Thyroid gland (tissue), 4 donors: ENCODE measurements around the gene ADORA2A. TPM values are rescaled to one million over a fixed set of nuclear protein-coding genes. Genes with fewer than 3 reads are reported as not detected.

Experiments used
- DNase-seq, 2 donors: peaks; one replicate each; pipeline ENCODE4 v3.0.0-alpha.2; 2019
- H3K27ac ChIP-seq, 3 donors: fragments of 200-600 bp; sonication (generic); 1 replicate in 2 of 3; 2 replicates in 1 of 3; pipeline ENCODE4 v1.5.1; 2016 to 2019; ENCODE audit warnings: mild to moderate bottlenecking in 1 of 3, moderate library complexity in 1 of 3
- H3K27me3 ChIP-seq: fragments of 200-600 bp; sonication (generic); one replicate; pipeline ENCODE4 v1.5.1; 2019
- H3K36me3 ChIP-seq, 2 donors: fragments of 200-600 bp; sonication (generic); one replicate each; pipeline ENCODE4 v1.5.1; 2016 to 2019
- H3K4me1 ChIP-seq, 2 donors: fragments of 200-600 bp; sonication (generic); one replicate each; pipeline ENCODE4 v1.5.1; 2017 to 2019
- H3K4me3 ChIP-seq, 3 donors: fragments of 200-600 bp; sonication (generic); replicated peaks in 1 of 3; 1 replicate in 2 of 3; 2 replicates in 1 of 3; pipeline ENCODE4 v1.5.1; 2016; ENCODE audit warnings: mild to moderate bottlenecking in 1 of 3
- H3K9me3 ChIP-seq: fragments of 200-600 bp; sonication (generic); one replicate; pipeline ENCODE4 v1.5.1; 2017
- CTCF ChIP-seq, 6 experiments: fragments of 200-600 bp in 3 of 6; fragments of 450-650 bp in 3 of 6; sonication (generic) in 3 of 6; IDR thresholded peaks; one replicate each; pipeline ENCODE4 v1.5.1; 2016 to 2019; ENCODE audit warnings: antibody characterized with exemption in 6 of 6, mild to moderate bottlenecking in 2 of 6, inconsistent platforms in 1 of 6, moderate library complexity in 1 of 6
- POLR2A ChIP-seq, 2 donors: fragments of 450-650 bp; IDR thresholded peaks; one replicate each; pipeline ENCODE4 v1.6.1; 2017; ENCODE audit warnings: antibody characterized with exemption in 2 of 2, mild to moderate bottlenecking in 2 of 2, moderate library complexity in 1 of 2
- WGBS, 2 donors: methylation state at CpG; one replicate each; pipeline ENCODE4 v1.1.5; 2017; 5-methylcytosine and 5-hydroxymethylcytosine counted together
- intact Hi-C: fragments of 100-400 bp; cut with DNase I; formaldehyde crosslinking; loops from one replicate; pipeline ENCODE4 v1.15.1; 2023
- total RNA-seq, 4 donors: library from RNA; depleted of rRNA; stranded (reverse); fragments of >200 nt; gene quantifications; one replicate each; pipeline ENCODE4 v1.2.3, GENCODE V29; 2016

Gene ADORA2A
- total RNA-seq, 4 donors from 2014 or later, result 1.4 to 3.0 (median 2.5) TPM

- Histone ChIP-seq H3K27me3 (no peaks in the 10 kb centered on the region), H3K4me1 (peaks cover 5 to 31% of the 10 kb centered on the region in 2 donors), H3K4me3 (no peak overlapping the region), H3K9me3 (no peaks in the 10 kb centered on the region), H3K27ac (no peak overlapping the region), H3K36me3 (no peaks in the 10 kb centered on the region)
- intact Hi-C loops, result no loop called here
- 91 to 92% methylated on average over 5 of the region's 5 CpGs for WGBS, 2 donors
- TF ChIP-seq CTCF (IDR thresholded peaks at IDR 0.05) (no peak), POLR2A (IDR thresholded peaks at IDR 0.05) (no peak)
- DNase-seq, result no peak
These were observed 10.4 kb downstream of the ADORA2A start for GRCh38 chr22:24437741-24438328.

GRCh38 chr22:24440270-24440717, 12.9 kb downstream of the ADORA2A start:
- Histone ChIP-seq H3K27me3 (no peaks in the 10 kb centered on the region), H3K4me3 (no peak overlapping the region), H3K4me1 (peaks cover 0 to 7% of the 10 kb centered on the region in 2 donors), H3K36me3 (no peaks in the 10 kb centered on the region), H3K27ac (no peak overlapping the region), H3K9me3 (no peaks in the 10 kb centered on the region)
- 80 to 92% methylated on average over 9 to 10 of the region's 10 CpGs for WGBS, 2 donors
- TF ChIP-seq POLR2A (IDR thresholded peaks at IDR 0.05) (no peak), CTCF (IDR thresholded peaks at IDR 0.05) (no peak)
- no peak for DNase-seq
- intact Hi-C loops, result no loop called here

DNA sequence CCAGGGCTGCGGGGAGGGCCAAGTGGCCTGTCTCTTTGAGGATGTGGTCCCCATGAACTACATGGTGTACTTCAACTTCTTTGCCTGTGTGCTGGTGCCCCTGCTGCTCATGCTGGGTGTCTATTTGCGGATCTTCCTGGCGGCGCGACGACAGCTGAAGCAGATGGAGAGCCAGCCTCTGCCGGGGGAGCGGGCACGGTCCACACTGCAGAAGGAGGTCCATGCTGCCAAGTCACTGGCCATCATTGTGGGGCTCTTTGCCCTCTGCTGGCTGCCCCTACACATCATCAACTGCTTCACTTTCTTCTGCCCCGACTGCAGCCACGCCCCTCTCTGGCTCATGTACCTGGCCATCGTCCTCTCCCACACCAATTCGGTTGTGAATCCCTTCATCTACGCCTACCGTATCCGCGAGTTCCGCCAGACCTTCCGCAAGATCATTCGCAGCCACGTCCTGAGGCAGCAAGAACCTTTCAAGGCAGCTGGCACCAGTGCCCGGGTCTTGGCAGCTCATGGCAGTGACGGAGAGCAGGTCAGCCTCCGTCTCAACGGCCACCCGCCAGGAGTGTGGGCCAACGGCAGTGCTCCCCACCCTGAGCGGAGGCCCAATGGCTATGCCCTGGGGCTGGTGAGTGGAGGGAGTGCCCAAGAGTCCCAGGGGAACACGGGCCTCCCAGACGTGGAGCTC, 13.5 kb downstream of the ADORA2A start:
- intact Hi-C loops, result no loop called here
- peaks cover 0 to 3% of the 10 kb centered on the region in 2 donors for H3K4me1 ChIP-seq
- H3K4me3 ChIP-seq, result no peak overlapping the region
- H3K36me3 ChIP-seq, result no peaks in the 10 kb centered on the region
- no peaks in the 10 kb centered on the region for H3K27me3 ChIP-seq
- no peaks in the 10 kb centered on the region for H3K9me3 ChIP-seq
- WGBS, 2 donors, result 90 to 92% methylated on average over 27 to 28 of the region's 30 CpGs
- no peak for TF ChIP-seq CTCF (IDR thresholded peaks at IDR 0.05)
- no peak for TF ChIP-seq POLR2A (IDR thresholded peaks at IDR 0.05)
- no peak for DNase-seq
- H3K27ac ChIP-seq, result no peak overlapping the region

GRCh38 chr22:24441406-24442351, 14.3 kb downstream of the ADORA2A start:
- DNase-seq, result no peak
- WGBS, 2 donors, result 74 to 86% methylated on average over 8 of the region's 8 CpGs
- no peaks in the 10 kb centered on the region for H3K27me3 ChIP-seq

More at GRCh38 chr22:24441406-24442351, 14.3 kb downstream of the ADORA2A start:
- intact Hi-C loops, result no loop called here
- Histone ChIP-seq H3K36me3 (no peaks in the 10 kb centered on the region), H3K9me3 (no peaks in the 10 kb centered on the region), H3K4me1 (no peaks in the 10 kb centered on the region), H3K27ac (no peak overlapping the region), H3K4me3 (no peak overlapping the region)
- no peak for TF ChIP-seq CTCF (IDR thresholded peaks at IDR 0.05)
- TF ChIP-seq POLR2A (IDR thresholded peaks at IDR 0.05), result no peak
